GM12865 (cell line): ENCODE measurements around the gene TGOLN2.
A peak's percentile ranks its signal among the peaks of the same experiment; 100 is the strongest.
"Not testable (repeated sequence)": the region's sequence is repeated elsewhere in the genome, so short reads cannot be mapped to it uniquely, and the experiment has no call there.

ENCODE experiments used
- DNase-seq: peaks from one replicate; pipeline ENCODE4 v3.0.0; 2010; ENCODE audit warnings: low read depth
- H3K4me3 ChIP-seq: 2 replicates; pipeline ENCODE4 v1.5.1; 2011; ENCODE audit warnings: mild to moderate bottlenecking, low read depth, low read length, control low read depth
- TF ChIP-seq, protein P1 (sequence below): IDR thresholded peaks from 2 replicates; pipeline ENCODE4 v1.5.1; 2011; ENCODE audit warnings: low read length, control low read depth, low read depth, inconsistent platforms; ENCODE audit not compliant: insufficient read depth; ENCODE audit errors: missing control alignments

The TGOLN2 gene

DNA sequence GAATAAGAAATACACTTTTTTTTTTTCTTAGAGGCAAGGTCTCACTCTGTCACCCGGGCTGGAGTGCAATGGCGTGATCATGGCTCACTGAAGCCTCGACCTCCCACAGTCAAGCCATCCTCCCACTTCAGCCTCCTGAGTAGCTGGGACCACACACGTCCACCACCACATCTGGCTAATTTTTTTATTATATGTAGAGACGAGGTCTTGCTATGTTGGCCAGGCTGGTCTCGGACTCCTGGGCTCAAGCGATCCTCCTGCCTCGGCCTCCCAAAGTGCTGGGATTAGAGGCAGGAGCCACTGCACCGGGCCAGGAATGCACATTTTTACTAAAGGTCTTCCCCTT, 2.4 kb downstream of the TGOLN2 start:
- TF ChIP-seq, protein P1, sequence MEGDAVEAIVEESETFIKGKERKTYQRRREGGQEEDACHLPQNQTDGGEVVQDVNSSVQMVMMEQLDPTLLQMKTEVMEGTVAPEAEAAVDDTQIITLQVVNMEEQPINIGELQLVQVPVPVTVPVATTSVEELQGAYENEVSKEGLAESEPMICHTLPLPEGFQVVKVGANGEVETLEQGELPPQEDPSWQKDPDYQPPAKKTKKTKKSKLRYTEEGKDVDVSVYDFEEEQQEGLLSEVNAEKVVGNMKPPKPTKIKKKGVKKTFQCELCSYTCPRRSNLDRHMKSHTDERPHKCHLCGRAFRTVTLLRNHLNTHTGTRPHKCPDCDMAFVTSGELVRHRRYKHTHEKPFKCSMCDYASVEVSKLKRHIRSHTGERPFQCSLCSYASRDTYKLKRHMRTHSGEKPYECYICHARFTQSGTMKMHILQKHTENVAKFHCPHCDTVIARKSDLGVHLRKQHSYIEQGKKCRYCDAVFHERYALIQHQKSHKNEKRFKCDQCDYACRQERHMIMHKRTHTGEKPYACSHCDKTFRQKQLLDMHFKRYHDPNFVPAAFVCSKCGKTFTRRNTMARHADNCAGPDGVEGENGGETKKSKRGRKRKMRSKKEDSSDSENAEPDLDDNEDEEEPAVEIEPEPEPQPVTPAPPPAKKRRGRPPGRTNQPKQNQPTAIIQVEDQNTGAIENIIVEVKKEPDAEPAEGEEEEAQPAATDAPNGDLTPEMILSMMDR = no peak
- no peak for DNase-seq
- H3K4me3 ChIP-seq = peak overlapping the region; percentile 60

DNA sequence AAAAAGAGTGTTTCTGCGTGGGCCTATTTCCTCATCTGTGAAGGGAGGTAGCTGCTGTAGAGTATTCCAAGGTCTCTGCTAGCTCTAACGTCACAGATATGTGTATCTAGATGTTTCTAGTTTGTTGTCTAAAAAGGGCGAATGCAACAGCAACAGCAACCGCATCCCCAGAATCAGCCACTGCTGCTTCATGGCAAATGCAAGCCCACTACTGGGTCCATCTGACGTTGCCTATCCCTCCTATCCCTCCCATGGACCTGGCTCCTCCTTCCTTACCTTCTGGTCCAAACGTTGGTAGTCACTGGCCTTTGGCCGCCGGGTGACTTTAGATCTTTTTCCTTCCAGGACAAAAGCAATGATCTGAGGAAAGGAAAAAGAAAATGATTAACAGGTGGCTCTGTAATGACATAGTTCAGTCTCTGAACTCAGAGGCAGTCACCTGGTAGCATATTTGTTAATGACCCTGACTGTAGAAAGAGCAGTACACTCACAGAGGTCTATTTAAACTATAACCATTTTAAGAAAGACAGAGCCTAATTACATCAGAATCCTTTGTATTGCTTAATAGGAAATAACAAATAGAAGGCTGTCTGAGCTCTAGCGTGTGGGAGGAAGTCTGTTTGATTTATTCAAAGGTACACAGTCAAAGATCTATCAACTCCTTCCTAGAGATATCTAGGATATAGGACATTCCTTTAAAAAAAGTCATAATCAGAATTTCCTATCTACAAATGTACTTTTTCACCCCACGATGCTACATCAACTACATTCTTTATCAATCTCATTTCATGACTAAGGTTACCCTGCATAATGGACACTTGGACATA, 2.9 kb downstream of the TGOLN2 start:
- TF ChIP-seq, protein P1 = no peak
- DNase-seq = no peak
- H3K4me3 ChIP-seq = peak overlapping the region; percentile 60

DNA sequence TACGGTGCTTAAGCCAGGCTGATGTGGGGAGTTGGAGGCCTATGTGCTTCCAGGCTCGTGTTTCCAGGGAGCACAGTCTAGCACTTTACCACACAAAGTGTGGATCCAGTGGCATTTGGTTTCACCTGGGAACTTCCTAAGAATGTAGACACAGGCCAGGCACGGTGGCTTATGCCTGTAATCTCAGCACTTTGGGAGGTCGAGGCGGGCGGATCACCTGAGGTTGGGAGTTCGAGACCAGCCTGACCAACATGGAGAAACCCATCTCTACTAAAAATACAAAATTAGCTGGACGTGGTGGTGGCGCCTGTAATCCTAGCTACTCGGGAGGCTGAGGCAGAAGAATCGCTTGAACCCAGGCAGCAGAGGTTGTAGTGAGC, 3.8 kb downstream of the TGOLN2 start:
- DNase-seq, H3K4me3 ChIP-seq: not testable (repeated sequence)

DNA sequence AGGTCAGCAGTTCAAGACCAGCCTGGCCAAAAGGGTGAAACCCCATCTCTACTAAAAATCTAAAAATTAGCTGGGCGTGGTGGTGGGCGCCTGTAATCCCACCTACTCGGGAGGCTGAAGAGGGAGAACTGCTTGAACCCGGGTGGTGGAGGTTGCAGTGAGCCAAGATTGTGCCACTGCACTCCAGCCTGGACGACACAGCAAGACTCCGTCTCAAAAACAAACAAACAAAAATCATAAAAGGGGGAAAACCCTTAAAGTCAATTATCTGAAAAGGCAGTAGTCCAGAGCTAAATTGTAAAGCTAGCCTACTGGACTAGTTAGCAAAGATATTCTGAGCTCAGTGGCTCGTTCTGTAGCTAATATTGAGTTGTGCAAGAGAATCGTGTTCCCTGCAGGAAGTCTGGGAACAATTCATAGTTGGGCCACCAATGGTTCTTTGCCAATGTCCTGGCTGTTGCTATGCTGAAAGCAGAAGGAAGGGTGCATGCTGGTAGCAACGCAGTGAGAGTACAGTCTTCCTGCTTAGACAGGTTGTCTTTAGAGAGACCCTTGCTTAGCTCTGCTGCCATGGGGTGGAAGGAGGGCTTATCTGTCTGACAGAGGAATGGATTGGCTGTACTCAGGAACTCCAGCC, 4.3 kb downstream of the TGOLN2 start:
- TF ChIP-seq, protein P1 = no peak
- H3K4me3 ChIP-seq = no peak overlapping the region
- DNase-seq = no peak

DNA sequence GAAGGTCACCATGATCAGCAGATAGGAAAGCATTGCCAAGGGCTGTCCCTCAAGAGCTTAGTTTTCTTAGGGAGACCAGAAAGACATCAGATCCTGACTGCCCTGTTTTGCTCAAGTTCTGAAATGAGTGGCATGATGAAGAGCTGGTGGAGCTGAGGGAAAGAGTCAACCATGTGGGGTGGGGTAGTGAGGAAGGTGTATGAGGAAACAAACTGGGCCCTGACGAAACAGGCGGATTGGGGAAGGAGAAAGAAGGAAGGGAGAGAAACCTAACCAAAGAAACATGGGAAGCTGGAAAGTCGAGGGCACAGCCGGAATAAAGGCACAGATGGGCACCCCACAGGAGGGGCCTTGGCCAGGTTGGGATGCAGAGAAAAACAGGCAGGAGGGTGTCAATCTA, 8.0 kb downstream of the TGOLN2 start:
- no peak overlapping the region for H3K4me3 ChIP-seq
- DNase-seq = no peak
- TF ChIP-seq, protein P1 = no peak

DNA sequence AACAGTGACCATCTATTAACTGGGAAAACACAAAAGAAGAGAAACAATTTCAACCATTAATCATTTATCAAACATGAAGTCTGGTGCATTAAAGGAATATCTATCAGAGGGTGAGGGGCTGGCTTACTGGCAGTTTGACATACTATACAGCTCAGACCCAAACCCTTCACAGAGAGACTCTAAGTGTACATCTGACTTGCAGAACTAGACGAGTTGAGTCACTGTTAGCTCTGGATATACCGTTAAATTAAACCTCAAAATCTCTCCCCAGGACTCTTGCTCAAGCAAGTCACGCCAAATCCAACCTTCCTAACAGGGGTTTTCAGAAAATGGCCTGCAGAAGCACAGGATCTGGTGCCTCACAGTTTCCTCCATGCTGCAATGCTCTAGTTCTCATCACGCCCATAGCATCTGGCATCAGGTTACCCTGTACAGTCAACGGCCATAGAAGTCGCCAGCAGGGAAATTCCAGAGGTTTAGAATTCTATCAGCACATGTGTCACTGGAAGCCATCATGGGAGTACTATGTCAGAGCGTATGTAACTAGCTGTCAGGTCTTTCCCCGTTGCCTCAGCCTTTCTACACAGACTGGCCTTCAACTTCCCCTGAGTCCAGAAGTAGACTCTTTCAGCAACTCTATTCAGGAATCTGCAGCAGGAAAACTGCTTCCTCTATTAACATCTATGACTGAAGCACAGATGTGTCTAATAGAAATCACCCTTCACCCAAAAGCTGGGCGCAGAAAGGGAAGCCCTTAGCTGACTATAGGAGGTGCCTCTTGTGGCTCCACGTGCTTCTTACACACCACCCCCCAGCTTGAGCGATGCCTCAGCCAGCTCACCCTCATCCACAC, 9.3 kb downstream of the TGOLN2 start:
- DNase-seq = peak; percentile 58
- TF ChIP-seq, protein P1 = no peak
- H3K4me3 ChIP-seq = no peak overlapping the region

DNA sequence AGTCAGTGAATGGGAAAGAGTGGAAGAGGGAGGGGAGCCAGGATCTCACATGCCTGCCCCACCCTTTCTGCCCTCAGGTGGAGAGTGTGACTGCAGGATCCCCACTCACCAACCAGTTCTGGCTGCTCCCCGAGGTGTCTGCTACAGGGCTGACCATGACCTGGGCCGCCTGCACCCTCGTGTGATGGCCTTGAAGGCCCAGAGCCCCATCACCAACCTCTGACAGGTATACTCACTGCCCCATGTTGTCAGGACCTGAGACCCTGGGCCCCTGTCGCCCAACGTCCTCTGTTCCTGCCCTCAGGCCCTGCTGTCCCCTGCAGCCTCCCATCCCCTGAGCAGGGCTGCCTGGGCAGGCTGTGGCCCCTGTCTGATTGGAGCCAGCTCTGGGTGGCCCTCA, 11.9 kb downstream of the TGOLN2 start:
- not testable (repeated sequence) for DNase-seq, H3K4me3 ChIP-seq
